ENCODE measurements around the gene KCNMA1. TPM values are rescaled to one million over a fixed set of nuclear protein-coding genes. Genes with fewer than 3 reads are reported as not detected.

KCNMA1 gene
- total and polyA plus RNA-seq, 9 of the 15 experiments (the other 6 are each of a cell fraction or from before 2014, with no cell fraction given) = 0.01 to 0.95 (median 0.15) TPM; not detected in 4

GRCh38 chr10:77647543-77648293, 10.1 kb upstream of the KCNMA1 start:
- Histone ChIP-seq H3K79me2 (ENCODE audit: control insufficient read depth, insufficient read depth, low read length) (no peaks in the 10 kb centered on the region), H4K20me1 (replicated peaks; ENCODE audit: control insufficient read depth, insufficient read depth, low read length) (no peaks in the 10 kb centered on the region), H2AFZ (ENCODE audit: low read depth, low read length) (no peak overlapping the region), H3K27ac (ENCODE audit: extremely low read depth, low read depth, low read length) (no peak overlapping the region), H3K27me3 (ENCODE audit: control insufficient read depth in 2 of 2, insufficient read depth in 2 of 2, low read length in 2 of 2) (no peaks in the 10 kb centered on the region), H3K4me2 (ENCODE audit: insufficient read depth, low read length) (no peak overlapping the region), H3K9ac (ENCODE audit: insufficient read depth in 1 of 2, low read depth in 2 of 2, low read length in 2 of 2) (no peak overlapping the region), H3K4me3 (no peak overlapping the region), H3K9me1 (ENCODE audit: control insufficient read depth, insufficient read depth, low read length) (no peaks in the 10 kb centered on the region), H3K9me3 (replicated peaks; ENCODE audit: control insufficient read depth, insufficient read depth, low read depth, low read length) (no peaks in the 10 kb centered on the region), H3K36me3 (ENCODE audit: control insufficient read depth, insufficient read depth, low read length) (no peaks in the 10 kb centered on the region), H3K4me1 (replicated peaks in 1 of 2; ENCODE audit: control insufficient read depth in 2 of 2, insufficient read depth in 2 of 2, low read length in 2 of 2) (no peaks in the 10 kb centered on the region; a peak in 1 of 5 replicates)
- FAIRE-seq (no peak), DNase-seq (ENCODE audit: extremely low read depth in 1 of 4, low spot score in 3 of 4) (no peak), ATAC-seq (no peak)
- CTCF ChIA-PET (ENCODE audit: low intra/inter-chr PET ratio) = no interaction called here
- in situ Hi-C loops (cut with MboI) (loop anchor here (25.0 kb wide), 1 partner anchor 260 kb away; no protein-coding TSS in a partner anchor), intact Hi-C loops (cut with micrococcal nuclease) (loop anchor here (10.0 kb wide), 2 partner anchors 113 to 153 kb away; no protein-coding TSS in a partner anchor)
- WGBS (ENCODE audit: insufficient coverage, low coverage, missing lambda C conversion rate) = 0% methylated on average over 4 of the region's 4 CpGs
- POLR2A ChIA-PET = no interaction called here
- no peak for TF ChIP-seq ZNF830 (CRISPR knock-in tag; IDR thresholded peaks at IDR 0.05)
- TF ChIP-seq SMARCA5 (IDR thresholded peaks at IDR 0.05) = no peak
- TF ChIP-seq ETV6 (IDR thresholded peaks at IDR 0.05; ENCODE audit: borderline replicate concordance in 1 of 2, low read depth in 2 of 2, low read length in 1 of 2) = no peak
- no peak for TF ChIP-seq ETV6 (CRISPR knock-in tag; IDR thresholded peaks at IDR 0.05; ENCODE audit: borderline replicate concordance)
- TF ChIP-seq JUN (IDR thresholded peaks at IDR 0.05; ENCODE audit: borderline replicate concordance, low read depth, low read length) = no peak
- no peak for TF ChIP-seq JUN (CRISPR knock-in tag; IDR thresholded peaks at IDR 0.05; ENCODE audit: borderline replicate concordance)
- TF ChIP-seq SUPT5H (IDR thresholded peaks at IDR 0.05) = no peak
- no peak for TF ChIP-seq MLLT1 (IDR thresholded peaks at IDR 0.05)
- no peak for TF ChIP-seq E2F4 (CRISPR knock-in tag; IDR thresholded peaks at IDR 0.05; ENCODE audit: low read depth)
- BruUV-seq (replicated peaks) = no TSS peak
